Right lobe of liver (tissue), 4 donors: Measurements from ENCODE around the gene SERPINE3.

Experiments used
- POLR2A ChIP-seq: fragments of 450-650 bp; IDR thresholded peaks from one replicate; pipeline ENCODE4 v1.6.1; 2017; ENCODE audit warnings: antibody characterized with exemption, mild to moderate bottlenecking
- TF ChIP-seq, protein P1 (sequence below), 4 donors: fragments of 200-600 bp in 3 of 4; fragments of 450-650 bp in 1 of 4; IDR thresholded peaks; one replicate each; pipeline versions ENCODE4 v1.5.1 to v1.8.0; 2016 to 2022; ENCODE audit warnings: antibody characterized with exemption in 4 of 4, mild to moderate bottlenecking in 2 of 4
- donor health status: DM: no; HTN: no; CAD: no.
- donor health status: DM: no; HTN: no; CAD: no.
- donor health status: DM: no; HTN: yes; CAD: no.

DNA sequence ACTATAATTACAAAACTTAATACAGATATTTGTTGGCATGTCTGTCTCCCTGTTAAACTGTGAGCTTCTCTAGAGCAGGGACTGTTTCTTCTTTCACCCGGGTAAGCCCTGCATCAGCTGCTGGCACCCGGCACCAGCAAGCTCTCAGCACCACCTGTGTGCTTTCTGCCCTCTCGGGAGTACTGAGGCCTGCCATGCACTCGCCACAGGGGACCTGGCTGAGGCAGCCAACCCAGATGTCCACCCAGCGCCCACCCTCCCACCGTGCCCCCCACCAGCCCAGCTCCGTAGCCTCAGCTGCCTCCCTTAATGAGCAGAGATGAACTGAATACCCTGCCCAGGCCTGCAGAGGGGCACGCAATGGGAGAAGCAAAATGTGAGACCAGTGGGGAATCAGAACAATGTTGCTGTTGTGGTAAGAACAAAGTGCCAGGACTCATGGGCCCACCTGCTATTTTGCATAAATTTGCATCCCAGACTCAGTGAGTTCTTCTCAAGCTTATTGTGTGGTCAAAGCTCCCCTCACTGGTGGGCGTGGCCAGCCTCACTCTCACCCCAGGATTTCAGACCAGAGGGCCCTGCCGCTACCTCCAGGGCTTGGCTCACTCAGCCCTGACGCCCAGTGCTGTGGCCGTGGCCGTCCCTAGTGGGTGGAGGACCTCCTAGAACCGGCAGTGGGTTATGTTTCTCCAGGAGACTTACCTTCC, 14.6 kb upstream of the SERPINE3 start:
- TF ChIP-seq POLR2A = no peak
- TF ChIP-seq, protein P1, sequence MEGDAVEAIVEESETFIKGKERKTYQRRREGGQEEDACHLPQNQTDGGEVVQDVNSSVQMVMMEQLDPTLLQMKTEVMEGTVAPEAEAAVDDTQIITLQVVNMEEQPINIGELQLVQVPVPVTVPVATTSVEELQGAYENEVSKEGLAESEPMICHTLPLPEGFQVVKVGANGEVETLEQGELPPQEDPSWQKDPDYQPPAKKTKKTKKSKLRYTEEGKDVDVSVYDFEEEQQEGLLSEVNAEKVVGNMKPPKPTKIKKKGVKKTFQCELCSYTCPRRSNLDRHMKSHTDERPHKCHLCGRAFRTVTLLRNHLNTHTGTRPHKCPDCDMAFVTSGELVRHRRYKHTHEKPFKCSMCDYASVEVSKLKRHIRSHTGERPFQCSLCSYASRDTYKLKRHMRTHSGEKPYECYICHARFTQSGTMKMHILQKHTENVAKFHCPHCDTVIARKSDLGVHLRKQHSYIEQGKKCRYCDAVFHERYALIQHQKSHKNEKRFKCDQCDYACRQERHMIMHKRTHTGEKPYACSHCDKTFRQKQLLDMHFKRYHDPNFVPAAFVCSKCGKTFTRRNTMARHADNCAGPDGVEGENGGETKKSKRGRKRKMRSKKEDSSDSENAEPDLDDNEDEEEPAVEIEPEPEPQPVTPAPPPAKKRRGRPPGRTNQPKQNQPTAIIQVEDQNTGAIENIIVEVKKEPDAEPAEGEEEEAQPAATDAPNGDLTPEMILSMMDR (IDR thresholded peaks at IDR 0.05) = no peak
